Smooth muscle cell (in vitro differentiated cells): ENCODE data around the gene TRIM31. TPM values are rescaled to one million over a fixed set of nuclear protein-coding genes. Genes with fewer than 3 reads are reported as not detected.

ENCODE experiments used
- DNase-seq: peaks from one replicate; lab custom pipeline; 2025; ENCODE audit not compliant: unreplicated experiment; lab: John Stamatoyannopoulos, UW
- H2AFZ ChIP-seq: fragments of 200-600 bp; sonication (generic); 2 replicates; pipeline ENCODE4 v1.6.0; 2016; ENCODE audit warnings: antibody characterized with exemption, low read depth, mild to moderate bottlenecking
- H3F3A ChIP-seq: fragments of 200-600 bp; sonication (generic); 2 replicates; pipeline ENCODE4 v1.6.0; 2017; ENCODE audit warnings: antibody characterized with exemption, low read depth
- H3K27ac ChIP-seq: fragments of 200-600 bp; sonication (generic); 2 replicates; pipeline ENCODE4 v1.5.1; 2016; ENCODE audit warnings: low read depth, mild to moderate bottlenecking
- H3K27me3 ChIP-seq: fragments of 200-600 bp; sonication (generic); 2 replicates; pipeline ENCODE4 v1.6.1; 2016; ENCODE audit warnings: low read depth, mild to moderate bottlenecking
- H3K36me3 ChIP-seq: fragments of 200-600 bp; sonication (generic); 2 replicates; pipeline ENCODE4 v1.5.1; 2016; ENCODE audit warnings: low read depth
- H3K4me1 ChIP-seq: fragments of 200-600 bp; sonication (generic); 2 replicates; pipeline ENCODE4 v1.5.1; 2016; ENCODE audit warnings: low read depth
- H3K4me2 ChIP-seq: fragments of 200-600 bp; sonication (generic); 2 replicates; pipeline ENCODE4 v1.6.0; 2016; ENCODE audit warnings: mild to moderate bottlenecking
- H3K4me3 ChIP-seq: fragments of 200-600 bp; sonication (generic); 2 replicates; pipeline ENCODE4 v1.5.1; 2016; ENCODE audit warnings: mild to moderate bottlenecking
- H3K79me2 ChIP-seq: fragments of 200-600 bp; sonication (generic); 2 replicates; pipeline ENCODE4 v1.6.0; 2016; ENCODE audit warnings: low read depth, mild to moderate bottlenecking
- H3K9ac ChIP-seq: fragments of 200-600 bp; sonication (generic); 2 replicates; pipeline ENCODE4 v1.6.0; 2016; ENCODE audit warnings: low read depth
- H3K9me3 ChIP-seq: fragments of 200-600 bp; sonication (generic); replicated peaks from 2 replicates; pipeline ENCODE4 v1.5.1; 2016; ENCODE audit warnings: low read depth
- H4K20me1 ChIP-seq: fragments of 200-600 bp; sonication (generic); 2 replicates; pipeline ENCODE4 v1.6.0; 2016; ENCODE audit warnings: low read depth
- CTCF ChIP-seq: fragments of 200-600 bp; sonication (generic); IDR thresholded peaks from 2 replicates; pipeline ENCODE4 v1.5.1; 2017; ENCODE audit warnings: borderline replicate concordance, mild to moderate bottlenecking, antibody characterized with exemption; ENCODE audit not compliant: insufficient read depth, poor library complexity, severe bottlenecking
- WGBS: methylation state at CpG from one replicate; pipeline ENCODE4 v1.1.7; 2016; ENCODE audit warnings: low lambda C conversion rate; 5-methylcytosine and 5-hydroxymethylcytosine counted together
- polyA plus RNA-seq: library from polyadenylated mRNA; unstranded; fragments of >200 nt; fragmentation: Nextera tagmentation; extraction: Ambion mirVana; gene quantifications from 2 replicates; pipeline ENCODE4 v1.2.1, GENCODE V29; 2016
- total RNA-seq: library from RNA; depleted of rRNA; stranded (reverse); fragments of >200 nt; gene quantifications from 2 replicates; pipeline ENCODE4 v1.2.3, GENCODE V29; 2014

TRIM31 gene
- total and polyA plus RNA-seq, 2 experiments from 2014 or later: 0.18 TPM; not detected in 1

- no peaks in the 10 kb centered on the region for H3K36me3 ChIP-seq
- H3K4me3 ChIP-seq: no peak overlapping the region
- no peak overlapping the region for H3K9ac ChIP-seq
- no peak overlapping the region for H2AFZ ChIP-seq
- peaks cover 30% of the 10 kb centered on the region for H3K27me3 ChIP-seq
- no peaks in the 10 kb centered on the region for H4K20me1 ChIP-seq
- H3F3A ChIP-seq: no peaks in the 10 kb centered on the region
- no peak overlapping the region for H3K27ac ChIP-seq
- no peaks in the 10 kb centered on the region for H3K4me1 ChIP-seq
- DNase-seq: no peak
- H3K4me2 ChIP-seq: no peak overlapping the region
- H3K9me3 ChIP-seq: no peaks in the 10 kb centered on the region
- TF ChIP-seq CTCF: no peak
- no peaks in the 10 kb centered on the region for H3K79me2 ChIP-seq
- 89% methylated on average over 17 of the region's 17 CpGs for WGBS
These were observed 47.3 kb upstream of the TRIM31 start for GRCh38 chr6:30160008-30160784.

GRCh38 chr6:30158475-30159040, 45.7 kb upstream of the TRIM31 start:
- Histone ChIP-seq H3K4me1 (no peaks in the 10 kb centered on the region), H3F3A (no peaks in the 10 kb centered on the region), H3K4me3 (no peak overlapping the region), H3K4me2 (no peak overlapping the region), H3K27me3 (peaks cover 36% of the 10 kb centered on the region), H3K36me3 (no peaks in the 10 kb centered on the region), H3K9me3 (no peaks in the 10 kb centered on the region), H3K9ac (no peak overlapping the region), H2AFZ (no peak overlapping the region), H4K20me1 (no peaks in the 10 kb centered on the region), H3K79me2 (no peaks in the 10 kb centered on the region), H3K27ac (no peak overlapping the region)
- 68% methylated on average over 3 of the region's 3 CpGs for WGBS
- DNase-seq: no peak
- no peak for TF ChIP-seq CTCF

GRCh38 chr6:30157999-30158398, 45.1 kb upstream of the TRIM31 start:
- Histone ChIP-seq H3K27ac (no peak overlapping the region), H3K4me1 (no peaks in the 10 kb centered on the region), H3K79me2 (no peaks in the 10 kb centered on the region), H3K4me3 (no peak overlapping the region), H3K27me3 (peaks cover 41% of the 10 kb centered on the region), H3K36me3 (no peaks in the 10 kb centered on the region), H2AFZ (no peak overlapping the region), H3K4me2 (no peak overlapping the region), H4K20me1 (no peaks in the 10 kb centered on the region), H3K9ac (no peak overlapping the region), H3K9me3 (no peaks in the 10 kb centered on the region), H3F3A (no peaks in the 10 kb centered on the region)
- 86% methylated on average over 2 of the region's 2 CpGs for WGBS
- DNase-seq: no peak
- TF ChIP-seq CTCF: no peak

- Histone ChIP-seq H3F3A (no peaks in the 10 kb centered on the region), H3K27me3 (peaks cover 41% of the 10 kb centered on the region), H3K4me1 (no peaks in the 10 kb centered on the region), H3K4me2 (no peak overlapping the region), H3K36me3 (no peaks in the 10 kb centered on the region), H3K4me3 (no peak overlapping the region), H3K79me2 (no peaks in the 10 kb centered on the region), H4K20me1 (no peaks in the 10 kb centered on the region), H2AFZ (no peak overlapping the region), H3K9ac (no peak overlapping the region), H3K27ac (no peak overlapping the region), H3K9me3 (no peaks in the 10 kb centered on the region)
- no peak for DNase-seq
- TF ChIP-seq CTCF: no peak
These were observed 44.7 kb upstream of the TRIM31 start for GRCh38 chr6:30157581-30157980.
